Glutamatergic neuron (in vitro differentiated cells): Measurements from ENCODE around the gene RTEL1. TPM values are rescaled to one million over a fixed set of nuclear protein-coding genes. Genes with fewer than 3 reads are reported as not detected.
A peak's percentile ranks its signal among the peaks of the same experiment; 100 is the strongest.

Experiments
- DNase-seq: peaks from one replicate; pipeline ENCODE4 v3.0.0; 2022
- H3K27ac Mint-ChIP-seq: one replicate; pipeline ENCODE4 v1.8.0; 2020; ENCODE audit warnings: mild to moderate bottlenecking, mixed read lengths, inconsistent platforms; ENCODE audit not compliant: unreplicated experiment
- H3K27me3 Mint-ChIP-seq: one replicate; pipeline ENCODE4 v1.8.0; 2020; ENCODE audit warnings: mild to moderate bottlenecking, moderate library complexity, mixed read lengths, inconsistent platforms; ENCODE audit not compliant: unreplicated experiment
- H3K36me3 Mint-ChIP-seq: one replicate; pipeline ENCODE4 v1.8.0; 2020; ENCODE audit warnings: mild to moderate bottlenecking, mixed read lengths, inconsistent platforms; ENCODE audit not compliant: unreplicated experiment
- H3K4me1 Mint-ChIP-seq: one replicate; pipeline ENCODE4 v1.8.0; 2020; ENCODE audit warnings: mild to moderate bottlenecking, low read depth, mixed read lengths, inconsistent platforms; ENCODE audit not compliant: unreplicated experiment
- H3K4me3 Mint-ChIP-seq: one replicate; pipeline ENCODE4 v1.8.0; 2020; ENCODE audit warnings: mild to moderate bottlenecking, mixed read lengths, inconsistent platforms; ENCODE audit not compliant: unreplicated experiment
- H3K9me3 Mint-ChIP-seq: one replicate; pipeline ENCODE4 v1.8.0; 2020; ENCODE audit warnings: mild to moderate bottlenecking, moderate library complexity, mixed read lengths, inconsistent platforms; ENCODE audit not compliant: unreplicated experiment
- CTCF ChIP-seq: fragments of 200-600 bp; sonication (generic); IDR thresholded peaks from one replicate; pipeline ENCODE4 v1.5.0; 2021; ENCODE audit not compliant: partially characterized antibody, unreplicated experiment
- total RNA-seq: library from RNA; stranded (reverse); fragmentation: NEBNext Ultra II Directional; extraction: Animal tissue kit (Norgen Biotek cat#: 25700); gene quantifications from one replicate; pipeline ENCODE4 v1.2.1, GENCODE V29; 2021; ENCODE audit not compliant: unreplicated experiment

RTEL1 gene
- total RNA-seq, 1 donor from 2014 or later = 36.3 TPM

GRCh38 chr20:63619505-63619904 lies 38.6 kb upstream of the RTEL1 start:
- Mint-ChIP-seq H3K9me3 (peaks cover 5% of the 10 kb centered on the region), H3K36me3 (peaks cover 6% of the 10 kb centered on the region), H3K27ac (no peak overlapping the region), H3K4me1 (peaks cover 3% of the 10 kb centered on the region), H3K4me3 (no peak overlapping the region), H3K27me3 (peaks cover 8% of the 10 kb centered on the region)
- peak; percentile 5 for DNase-seq
- no peak for TF ChIP-seq CTCF

GRCh38 chr20:63620991-63621390 lies 37.1 kb upstream of the RTEL1 start:
- peak; percentile 2 for DNase-seq
- peaks cover 8% of the 10 kb centered on the region for H3K27me3 Mint-ChIP-seq
- H3K4me1 Mint-ChIP-seq = peaks cover 3% of the 10 kb centered on the region
- no peak for TF ChIP-seq CTCF
- H3K36me3 Mint-ChIP-seq = no peaks in the 10 kb centered on the region
- H3K9me3 Mint-ChIP-seq = no peaks in the 10 kb centered on the region
- H3K27ac Mint-ChIP-seq = no peak overlapping the region
- no peak overlapping the region for H3K4me3 Mint-ChIP-seq

GRCh38 chr20:63622096-63622495 lies 36.0 kb upstream of the RTEL1 start:
- H3K27me3 Mint-ChIP-seq = peaks cover 6% of the 10 kb centered on the region
- no peak for TF ChIP-seq CTCF
- no peak for DNase-seq
- H3K4me3 Mint-ChIP-seq = no peak overlapping the region
- H3K36me3 Mint-ChIP-seq = no peaks in the 10 kb centered on the region
- peaks cover 3% of the 10 kb centered on the region for H3K4me1 Mint-ChIP-seq
- H3K9me3 Mint-ChIP-seq = no peaks in the 10 kb centered on the region
- no peak overlapping the region for H3K27ac Mint-ChIP-seq

GRCh38 chr20:63622732-63623131 lies 35.4 kb upstream of the RTEL1 start:
- no peaks in the 10 kb centered on the region for H3K36me3 Mint-ChIP-seq
- TF ChIP-seq CTCF = no peak
- peaks cover 6% of the 10 kb centered on the region for H3K27me3 Mint-ChIP-seq
- no peak overlapping the region for H3K27ac Mint-ChIP-seq
- peaks cover 3% of the 10 kb centered on the region for H3K4me1 Mint-ChIP-seq
- H3K4me3 Mint-ChIP-seq = no peak overlapping the region
- no peaks in the 10 kb centered on the region for H3K9me3 Mint-ChIP-seq
- DNase-seq = peak; percentile 5

GRCh38 chr20:63624486-63624885 lies 33.6 kb upstream of the RTEL1 start:
- no peak overlapping the region for H3K4me3 Mint-ChIP-seq
- DNase-seq = no peak
- peaks cover 18% of the 10 kb centered on the region for H3K27me3 Mint-ChIP-seq
- H3K36me3 Mint-ChIP-seq = no peaks in the 10 kb centered on the region
- H3K9me3 Mint-ChIP-seq = peaks cover 14% of the 10 kb centered on the region
- no peak for TF ChIP-seq CTCF
- no peak overlapping the region for H3K27ac Mint-ChIP-seq
- peaks cover 14% of the 10 kb centered on the region for H3K4me1 Mint-ChIP-seq
